GM12872 (cell line): ENCODE results near the gene MRPS12.

Experiments
- CTCF ChIP-seq: IDR thresholded peaks from 3 replicates; pipeline ENCODE4 v1.5.1; 2011; ENCODE audit warnings: low read depth, mild to moderate bottlenecking, low read length, moderate library complexity; ENCODE audit not compliant: insufficient read depth

The MRPS12 gene

GRCh38 chr19:38956264-38956663 lies 25.5 kb downstream of the MRPS12 start:
- no peak for TF ChIP-seq CTCF

- TF ChIP-seq CTCF, result no peak
Measured at GRCh38 chr19:38958301-38958700, 27.6 kb downstream of the MRPS12 start.

GRCh38 chr19:38959618-38960017 lies 28.9 kb downstream of the MRPS12 start:
- no peak for TF ChIP-seq CTCF

GRCh38 chr19:38964738-38965137 lies 34.0 kb downstream of the MRPS12 start:
- no peak for TF ChIP-seq CTCF

- no peak for TF ChIP-seq CTCF
Measured at GRCh38 chr19:38970664-38971532, 40.2 kb downstream of the MRPS12 start.

- no peak for TF ChIP-seq CTCF
Measured at GRCh38 chr19:38971672-38972071, 40.9 kb downstream of the MRPS12 start.

- TF ChIP-seq CTCF, result no peak
Measured at GRCh38 chr19:38974624-38975213, 44.0 kb downstream of the MRPS12 start.
